GM12878 (cell line): ENCODE results near the gene SLC35A1. TPM values are rescaled to one million over a fixed set of nuclear protein-coding genes. Genes with fewer than 3 reads are reported as not detected.

Experiments used
- ATAC-seq: fragments of 200-7000 bp; cut with Tn5 transposase; 3 replicates; pipeline ENCODE4 v1.9.1; 2020; ENCODE audit warnings: mild to moderate bottlenecking, moderate library complexity
- BruUV-seq: library from RNA; stranded (reverse); fragments of 400-500 nt; replicated peaks from 2 replicates; lab custom pipeline; 2021; lab: Mats Ljungman, UMichigan
- CTCF ChIA-PET: fragments of 300-600 bp; sonication (Branson Sonifier 250); formaldehyde crosslinking; extraction: SDS; loops from one replicate; lab custom pipeline; 2021; ENCODE audit warnings: inconsistent platforms; lab: Yijun Ruan, JAX
- POLR2A ChIA-PET: fragments of 350-600 bp; formaldehyde crosslinking; extraction: SDS; loops from one replicate; lab custom pipeline; 2021; ENCODE audit warnings: inconsistent platforms; lab: Charles Lee
- RAD21 ChIA-PET: fragments of 300-600 bp; sonication (Branson Sonifier 250); formaldehyde crosslinking; loops from one replicate; lab custom pipeline; 2023; ENCODE audit warnings: antibody characterized with exemption; ENCODE audit not compliant: unreplicated experiment; lab: Charles Lee
- SMC1A ChIA-PET: fragments of 300-600 bp; sonication (Branson Sonifier 250); formaldehyde crosslinking; loops from one replicate; lab custom pipeline; 2023; ENCODE audit not compliant: unreplicated experiment, uncharacterized antibody; lab: Charles Lee
- DNase-seq: peaks from one replicate; pipeline ENCODE4 v3.0.0-alpha.2; 2011; ENCODE audit warnings: low read depth, low spot score
- FAIRE-seq: peaks from 3 replicates; lab custom pipeline; 2011; peaks lifted over from hg19 to GRCh38; lab: Jason Lieb, UNC
- H2AFZ ChIP-seq: 2 replicates; pipeline ENCODE4 v1.6.0; 2011; ENCODE audit warnings: low read depth, low read length, control low read depth; ENCODE audit not compliant: control insufficient read depth
- H3K27ac ChIP-seq: 2 replicates; pipeline ENCODE4 v1.5.1; 2011; ENCODE audit warnings: control low read depth; ENCODE audit not compliant: control insufficient read depth, insufficient read depth
- H3K27me3 ChIP-seq, 2 experiments: replicated peaks in 1 of 2; 2 replicates each; pipeline versions ENCODE4 v1.6.0 to v1.6.1; 2011; ENCODE audit warnings: low read length in 1 of 2; ENCODE audit not compliant: control insufficient read depth in 2 of 2, insufficient read depth in 2 of 2
- H3K36me3 ChIP-seq, 2 experiments: 2 replicates each; pipeline ENCODE4 v1.5.1; 2011; ENCODE audit warnings: low read length in 1 of 2; ENCODE audit not compliant: control insufficient read depth in 2 of 2, insufficient read depth in 2 of 2
- H3K4me1 ChIP-seq: 2 replicates; pipeline ENCODE4 v1.6.1; 2011; ENCODE audit warnings: mild to moderate bottlenecking, low read length, moderate library complexity, mixed read lengths; ENCODE audit not compliant: control insufficient read depth, insufficient read depth
- H3K4me2 ChIP-seq: 2 replicates; pipeline ENCODE4 v1.6.0; 2011; ENCODE audit warnings: control low read depth; ENCODE audit not compliant: control insufficient read depth, insufficient read depth
- H3K4me3 ChIP-seq: fragments of 200-600 bp; sonication (generic); 2 replicates; pipeline ENCODE4 v1.5.1; 2016
- H3K79me2 ChIP-seq: 2 replicates; pipeline ENCODE4 v1.6.0; 2011; ENCODE audit warnings: low read length; ENCODE audit not compliant: control insufficient read depth, insufficient read depth
- H3K9ac ChIP-seq: 2 replicates; pipeline ENCODE4 v1.8.0; 2011; ENCODE audit warnings: low read length, control low read depth, mixed read lengths; ENCODE audit not compliant: control insufficient read depth, insufficient read depth
- H3K9me3 ChIP-seq: replicated peaks from 3 replicates; pipeline ENCODE4 v1.5.1; 2011; ENCODE audit warnings: mild to moderate bottlenecking, low read length; ENCODE audit not compliant: control insufficient read depth, insufficient read depth
- H4K20me1 ChIP-seq: 2 replicates; pipeline ENCODE4 v1.6.0; 2011; ENCODE audit not compliant: control insufficient read depth, insufficient read depth
- BCLAF1 ChIP-seq: fragments of 450-650 bp; IDR thresholded peaks from 2 replicates; pipeline ENCODE4 v1.6.1; 2017; ENCODE audit warnings: antibody characterized with exemption, mild to moderate bottlenecking, moderate library complexity
- EZH2 ChIP-seq: IDR thresholded peaks from 2 replicates; pipeline ENCODE4 v1.6.1; 2012; ENCODE audit warnings: low read depth, mild to moderate bottlenecking, control low read depth, inconsistent platforms, low read length, borderline replicate concordance; ENCODE audit not compliant: control insufficient read depth
- KAT2A ChIP-seq: conservative IDR thresholded peaks from 2 replicates; pipeline ENCODE4 v1.6.1; 2011; ENCODE audit warnings: low read depth, low read length; ENCODE audit not compliant: control insufficient read depth
- MXI1 ChIP-seq: fragments of 150-350 bp; IDR thresholded peaks from 2 replicates; pipeline ENCODE4 v1.6.1; 2011; ENCODE audit warnings: low read depth, mild to moderate bottlenecking, inconsistent platforms, low read length, improper control_type of control experiment
- MYB ChIP-seq: fragments of 150-350 bp; IDR thresholded peaks from 2 replicates; pipeline ENCODE4 v1.6.1; 2014; ENCODE audit warnings: mild to moderate bottlenecking, low read depth, low read length, borderline replicate concordance
- NFIC ChIP-seq: IDR thresholded peaks from 2 replicates; pipeline ENCODE4 v1.6.1; 2012; ENCODE audit warnings: low read depth, mild to moderate bottlenecking, inconsistent platforms, low read length, moderate library complexity
- RUNX3 ChIP-seq: IDR thresholded peaks from 2 replicates; pipeline ENCODE4 v1.6.1; 2012; ENCODE audit warnings: low read length, inconsistent platforms
- SMAD1 ChIP-seq: fragments of 450-650 bp; IDR thresholded peaks from 2 replicates; pipeline ENCODE4 v1.6.1; 2018; ENCODE audit warnings: mild to moderate bottlenecking, low read depth; ENCODE audit not compliant: partially characterized antibody
- TCF7 ChIP-seq: IDR thresholded peaks from 2 replicates; pipeline ENCODE4 v1.6.1; 2014; ENCODE audit warnings: antibody characterized with exemption, borderline replicate concordance
- WGBS: methylation state at CpG from one replicate; pipeline ENCODE4 v1.1.6; 2016; ENCODE audit warnings: low lambda C conversion rate; ENCODE audit not compliant: insufficient replicate concordance, insufficient coverage; ENCODE audit errors: missing lambda C conversion rate; 5-methylcytosine and 5-hydroxymethylcytosine counted together
- in situ Hi-C: fragments of 300-500 bp; cut with MboI; formaldehyde crosslinking; loops from 9 replicates; pipeline ENCODE4 v1.14.3; 2018; ENCODE audit warnings: mixed read lengths
- intact Hi-C: fragments of 100-400 bp; cut with micrococcal nuclease; formaldehyde crosslinking; loops from one replicate; pipeline ENCODE4 v1.14.2; 2022; ENCODE audit not compliant: unreplicated experiment
- polyA plus RNA-seq, 11 experiments: library from polyadenylated mRNA; depleted of rRNA in 4 of 11; unstranded in 6 of 11; stranded (reverse) in 5 of 11; fragments of >200 nt; fragmentation: Nextera tagmentation in 4 of 11; fragmentation: Illumina TruSeq in 1 of 11; extraction: Ambion mirVana in 4 of 11; extraction: Trizol in 1 of 11; gene quantifications; 1 replicate in 1 of 11; 2 replicates in 10 of 11; pipeline versions ENCODE4 v1.2.1 to v1.2.3, GENCODE V29; 2011 to 2016; ENCODE audit warnings: inconsistent platforms in 2 of 11, missing spikeins in 2 of 11, low read depth in 1 of 11
- total RNA-seq, 4 experiments: library from RNA; depleted of rRNA in 3 of 4; stranded (reverse); fragments of >200 nt in 3 of 4; fragmentation: Illumina TruSeq in 1 of 4; extraction: Trizol in 1 of 4; gene quantifications; 2 replicates each; pipeline versions ENCODE4 v1.2.1 to v1.2.3, GENCODE V29; 2013 to 2021

SLC35A1 gene
- total and polyA plus RNA-seq, 10 of the 15 experiments (the other 5 are each of a cell fraction or from before 2014, with no cell fraction given) = 7.1 to 28.0 (median 12.4) TPM

- Histone ChIP-seq H3K36me3 (peaks cover 6 to 14% of the 10 kb centered on the region in 2 experiments), H3K4me3 (no peak overlapping the region), H3K27me3 (no peaks in the 10 kb centered on the region), H3K4me2 (no peak overlapping the region), H3K9ac (no peak overlapping the region), H4K20me1 (no peaks in the 10 kb centered on the region), H3K27ac (no peak overlapping the region), H2AFZ (no peak overlapping the region), H3K79me2 (no peaks in the 10 kb centered on the region), H3K4me1 (no peaks in the 10 kb centered on the region), H3K9me3 (peaks cover 7% of the 10 kb centered on the region; the same call in 1 of the 3 replicates)
- DNase-seq (no peak), FAIRE-seq (no peak), ATAC-seq (no peak)
- WGBS = 96% methylated on average over 4 of the region's 4 CpGs
- ChIA-PET CTCF (no interaction called here), POLR2A (interaction anchor here (0.6 kb wide), 2 partner anchors 43 to 56 kb away, joined by 3 to 4 read pairs; no protein-coding TSS in a partner anchor), SMC1A (interaction anchor here (1.8 kb wide), 1 partner anchor 13 kb away, joined by 4 read pairs; no protein-coding TSS in a partner anchor), RAD21 (interaction anchor here (0.6 kb wide), 1 partner anchor 46 kb away, joined by 3 read pairs; no protein-coding TSS in a partner anchor)
- in situ Hi-C loops = no loop called here
- no TSS peak for BruUV-seq
- intact Hi-C loops = no loop called here
- TF ChIP-seq RUNX3 (no peak), MXI1 (no peak), NFIC (no peak), BCLAF1 (no peak), TCF7 (no peak), SMAD1 (no peak), KAT2A (no peak), MYB (no peak), EZH2 (no peak)
These were observed 67.8 kb downstream of the SLC35A1 start for GRCh38 chr6:87540539-87540938.
